PC-9 (cell line): ENCODE results near the gene PAX7. TPM values are rescaled to one million over a fixed set of nuclear protein-coding genes. Genes with fewer than 3 reads are reported as not detected.
"Not testable (repeated sequence)": the region's sequence is repeated elsewhere in the genome, so short reads cannot be mapped to it uniquely, and the experiment has no call there.

ENCODE experiments used
- BruUV-seq: library from RNA; stranded (reverse); fragments of 400-500 nt; replicated peaks from 2 replicates; lab custom pipeline; 2021; lab: Mats Ljungman, UMichigan
- CTCF ChIA-PET: fragments of 300-600 bp; sonication (Branson Sonifier 250); formaldehyde crosslinking; loops from one replicate; lab custom pipeline; 2022; ENCODE audit warnings: antibody characterized with exemption; lab: Charles Lee
- POLR2A ChIA-PET: fragments of 300-600 bp; sonication (Branson Sonifier 250); formaldehyde crosslinking; loops from one replicate; lab custom pipeline; 2022; ENCODE audit warnings: antibody characterized with exemption; ENCODE audit not compliant: unreplicated experiment; lab: Charles Lee
- DNase-seq, 2 experiments: peaks; one replicate each; pipeline versions ENCODE4 v3.0.0 to v3.0.0-alpha.2; 2015 to 2022; ENCODE audit warnings: mixed read lengths in 1 of 2
- H2AFZ ChIP-seq: fragments of 200-600 bp; sonication (generic); 2 replicates; pipeline ENCODE4 v1.8.1; 2017; ENCODE audit warnings: antibody characterized with exemption
- H3F3A ChIP-seq: fragments of 200-600 bp; sonication (generic); 2 replicates; pipeline ENCODE4 v1.8.1; 2017; ENCODE audit warnings: antibody characterized with exemption, mild to moderate bottlenecking, low read depth; ENCODE audit not compliant: insufficient read depth
- H3K27ac ChIP-seq: fragments of 200-600 bp; sonication (generic); 2 replicates; pipeline ENCODE4 v1.6.1; 2016; ENCODE audit warnings: mixed run types
- H3K27me3 ChIP-seq: fragments of 200-600 bp; sonication (generic); 2 replicates; pipeline ENCODE4 v1.6.1; 2016; ENCODE audit warnings: low read depth, mixed run types; ENCODE audit not compliant: insufficient read depth
- H3K36me3 ChIP-seq: fragments of 200-600 bp; sonication (generic); 2 replicates; pipeline ENCODE4 v1.6.1; 2016; ENCODE audit warnings: low read depth, mixed run types
- H3K4me1 ChIP-seq: fragments of 200-600 bp; sonication (generic); replicated peaks from 2 replicates; pipeline ENCODE4 v1.6.1; 2016; ENCODE audit warnings: mixed run types; ENCODE audit not compliant: insufficient read depth
- H3K4me2 ChIP-seq: fragments of 200-600 bp; sonication (generic); 2 replicates; pipeline ENCODE4 v1.6.1; 2017; ENCODE audit warnings: mixed run types
- H3K4me3 ChIP-seq: fragments of 200-600 bp; sonication (generic); 2 replicates; pipeline ENCODE4 v1.6.1; 2016; ENCODE audit warnings: mixed run types
- H3K79me2 ChIP-seq: fragments of 200-600 bp; sonication (generic); 2 replicates; pipeline ENCODE4 v1.6.1; 2017; ENCODE audit warnings: low read depth, mixed run types
- H3K9me2 ChIP-seq: fragments of 200-600 bp; sonication (generic); 2 replicates; pipeline ENCODE4 v1.8.1; 2017; ENCODE audit warnings: mild to moderate bottlenecking; ENCODE audit not compliant: insufficient read depth
- H3K9me3 ChIP-seq: fragments of 200-600 bp; sonication (generic); 2 replicates; pipeline ENCODE4 v1.8.1; 2016; ENCODE audit warnings: low read depth; ENCODE audit not compliant: insufficient read depth
- H4K20me1 ChIP-seq: fragments of 200-600 bp; sonication (generic); 2 replicates; pipeline ENCODE4 v1.8.1; 2017; ENCODE audit not compliant: insufficient read depth
- EZH2 ChIP-seq: fragments of 200-600 bp; sonication (generic); IDR thresholded peaks from 2 replicates; pipeline ENCODE4 v1.8.0; 2017; ENCODE audit warnings: antibody characterized with exemption, low read depth
- intact Hi-C: fragments of 100-400 bp; cut with micrococcal nuclease; formaldehyde crosslinking; loops from one replicate; pipeline ENCODE4 v1.10.0; 2022; ENCODE audit not compliant: unreplicated experiment
- total RNA-seq: library from RNA; stranded (reverse); gene quantifications from 2 replicates; pipeline ENCODE4 v1.2.3, GENCODE V29; 2021
- TF ChIP-seq, protein P1 (sequence below): fragments of 200-600 bp; sonication (generic); conservative IDR thresholded peaks from 2 replicates; pipeline ENCODE4 v1.6.1; 2017; ENCODE audit warnings: mixed run types, antibody characterized with exemption, mild to moderate bottlenecking, moderate library complexity

The PAX7 gene
- total RNA-seq, 1 experiment from 2014 or later: not detected

DNA sequence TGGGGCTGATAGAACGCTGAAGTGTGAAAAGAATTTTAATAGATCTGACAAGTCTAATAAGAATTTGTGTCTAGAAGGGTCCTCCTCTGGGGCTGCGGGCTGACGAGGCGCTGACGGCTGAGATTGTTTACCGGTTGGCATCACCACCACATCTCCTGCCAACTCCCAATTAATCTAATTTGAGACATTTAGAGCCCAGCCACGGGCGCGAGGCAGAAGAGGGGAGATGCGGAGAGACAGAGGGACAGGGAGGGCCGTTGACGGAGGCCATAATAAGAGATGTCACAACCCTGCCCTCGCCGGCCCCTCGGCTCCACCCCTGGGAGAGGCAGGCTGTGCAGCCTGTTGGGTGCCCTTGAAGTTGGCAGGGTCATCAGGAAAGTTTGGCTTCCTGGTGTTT, 109.3 kb downstream of the PAX7 start:
- no peaks in the 10 kb centered on the region for H3F3A ChIP-seq
- H3K4me1 ChIP-seq: no peaks in the 10 kb centered on the region
- H4K20me1 ChIP-seq: no peaks in the 10 kb centered on the region
- ChIA-PET POLR2A (no interaction called here), CTCF (no interaction called here)
- no peak overlapping the region for H3K27ac ChIP-seq
- no peak for TF ChIP-seq EZH2
- TF ChIP-seq, protein P1, sequence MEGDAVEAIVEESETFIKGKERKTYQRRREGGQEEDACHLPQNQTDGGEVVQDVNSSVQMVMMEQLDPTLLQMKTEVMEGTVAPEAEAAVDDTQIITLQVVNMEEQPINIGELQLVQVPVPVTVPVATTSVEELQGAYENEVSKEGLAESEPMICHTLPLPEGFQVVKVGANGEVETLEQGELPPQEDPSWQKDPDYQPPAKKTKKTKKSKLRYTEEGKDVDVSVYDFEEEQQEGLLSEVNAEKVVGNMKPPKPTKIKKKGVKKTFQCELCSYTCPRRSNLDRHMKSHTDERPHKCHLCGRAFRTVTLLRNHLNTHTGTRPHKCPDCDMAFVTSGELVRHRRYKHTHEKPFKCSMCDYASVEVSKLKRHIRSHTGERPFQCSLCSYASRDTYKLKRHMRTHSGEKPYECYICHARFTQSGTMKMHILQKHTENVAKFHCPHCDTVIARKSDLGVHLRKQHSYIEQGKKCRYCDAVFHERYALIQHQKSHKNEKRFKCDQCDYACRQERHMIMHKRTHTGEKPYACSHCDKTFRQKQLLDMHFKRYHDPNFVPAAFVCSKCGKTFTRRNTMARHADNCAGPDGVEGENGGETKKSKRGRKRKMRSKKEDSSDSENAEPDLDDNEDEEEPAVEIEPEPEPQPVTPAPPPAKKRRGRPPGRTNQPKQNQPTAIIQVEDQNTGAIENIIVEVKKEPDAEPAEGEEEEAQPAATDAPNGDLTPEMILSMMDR: no peak
- peaks cover 19% of the 10 kb centered on the region; the same call in 1 of the 2 replicates for H3K27me3 ChIP-seq
- intact Hi-C loops: no loop called here
- no peaks in the 10 kb centered on the region for H3K36me3 ChIP-seq
- no peaks in the 10 kb centered on the region for H3K79me2 ChIP-seq
- no peak overlapping the region for H2AFZ ChIP-seq
- BruUV-seq: no TSS peak
- H3K9me3 ChIP-seq: no peaks in the 10 kb centered on the region
- no peak overlapping the region for H3K4me3 ChIP-seq
- H3K4me2 ChIP-seq: no peak overlapping the region
- DNase-seq: no peak
- no peaks in the 10 kb centered on the region for H3K9me2 ChIP-seq

DNA sequence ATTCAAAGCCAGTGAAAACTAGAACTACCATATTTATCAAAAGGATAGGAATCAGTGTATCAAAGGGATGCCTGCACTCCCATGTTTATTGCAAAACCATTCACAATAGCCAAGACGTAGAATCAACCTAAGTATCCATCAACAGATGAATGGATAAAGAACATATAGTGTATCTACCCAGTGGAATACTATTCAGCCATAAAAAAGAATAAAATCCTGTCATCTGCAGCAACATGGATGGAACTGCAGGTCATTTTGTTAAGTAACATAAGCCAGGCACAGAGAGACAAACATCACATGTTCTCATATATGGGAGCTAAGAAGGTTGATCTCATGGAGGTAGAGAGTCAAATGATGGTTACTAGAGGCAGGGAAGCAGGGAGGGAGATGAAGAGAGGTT, 110.0 kb downstream of the PAX7 start:
- Histone ChIP-seq H3K79me2 (no peaks in the 10 kb centered on the region), H3K9me2 (no peaks in the 10 kb centered on the region), H3K36me3 (no peaks in the 10 kb centered on the region), H4K20me1 (no peaks in the 10 kb centered on the region), H3K27me3 (peaks cover 19% of the 10 kb centered on the region; the same call in 1 of the 2 replicates), H2AFZ (no peak overlapping the region), H3K4me1 (no peaks in the 10 kb centered on the region), H3K9me3 (no peaks in the 10 kb centered on the region), H3K4me2 (no peak overlapping the region), H3F3A (no peaks in the 10 kb centered on the region), H3K4me3 (no peak overlapping the region), H3K27ac (no peak overlapping the region)
- POLR2A ChIA-PET: no interaction called here
- TF ChIP-seq, protein P1: no peak
- no peak for TF ChIP-seq EZH2
- CTCF ChIA-PET: no interaction called here
- no peak for DNase-seq
- intact Hi-C loops: no loop called here
- no TSS peak for BruUV-seq

DNA sequence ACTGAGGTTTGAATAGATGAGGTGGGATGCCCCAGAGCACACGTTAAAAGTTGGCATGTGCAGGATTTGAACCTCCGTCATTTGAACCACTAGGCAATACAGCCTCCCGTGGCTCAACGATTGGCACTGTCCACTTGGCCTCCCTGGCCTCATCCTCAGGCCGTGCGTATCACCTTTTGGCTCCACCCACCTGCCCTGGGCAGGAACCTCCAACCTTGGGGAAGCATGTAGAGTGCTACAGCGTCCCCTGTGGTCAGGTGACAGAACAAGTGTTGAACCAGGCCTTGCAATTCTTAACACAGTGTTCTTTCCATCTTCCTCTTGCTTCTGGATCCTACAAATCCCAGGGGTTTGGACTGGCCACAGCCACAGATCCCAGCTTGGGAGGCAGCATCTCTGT, 112.6 kb downstream of the PAX7 start:
- no peaks in the 10 kb centered on the region for H3K4me1 ChIP-seq
- H2AFZ ChIP-seq: no peak overlapping the region
- no peaks in the 10 kb centered on the region for H3K79me2 ChIP-seq
- ChIA-PET POLR2A (no interaction called here), CTCF (no interaction called here)
- H3K36me3 ChIP-seq: no peaks in the 10 kb centered on the region
- no peak overlapping the region for H3K27ac ChIP-seq
- H3K27me3 ChIP-seq: peaks cover 35% of the 10 kb centered on the region
- no peak overlapping the region for H3K4me2 ChIP-seq
- TF ChIP-seq EZH2: no peak
- TF ChIP-seq, protein P1: no peak
- BruUV-seq: no TSS peak
- intact Hi-C loops: no loop called here
- no peaks in the 10 kb centered on the region for H3K9me2 ChIP-seq
- H3K9me3 ChIP-seq: no peaks in the 10 kb centered on the region
- no peaks in the 10 kb centered on the region for H3F3A ChIP-seq
- H4K20me1 ChIP-seq: no peaks in the 10 kb centered on the region
- no peak for DNase-seq
- H3K4me3 ChIP-seq: no peak overlapping the region

DNA sequence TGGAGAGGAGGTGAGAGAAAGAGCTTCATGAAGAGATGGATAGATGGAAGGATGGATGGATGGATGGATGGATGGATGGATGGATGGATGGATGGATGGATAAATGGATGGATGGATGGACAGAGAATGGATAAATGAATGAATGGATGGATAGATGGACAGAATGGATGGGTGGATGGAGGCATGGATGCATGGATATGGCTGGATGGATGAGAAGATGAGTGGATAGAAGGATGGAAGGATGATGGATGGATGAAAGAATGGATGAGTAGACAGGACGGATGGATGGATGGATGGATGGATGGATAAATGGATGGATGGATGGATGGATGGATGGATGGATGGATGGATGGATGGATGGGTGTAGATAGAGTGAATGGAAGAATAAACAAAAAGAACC, 113.7 kb downstream of the PAX7 start:
- H3K9me3 ChIP-seq, BruUV-seq, H3K4me1 ChIP-seq, POLR2A ChIA-PET, H3K9me2 ChIP-seq, H3K36me3 ChIP-seq, H3K27ac ChIP-seq, H3K4me2 ChIP-seq, CTCF ChIA-PET, DNase-seq, H4K20me1 ChIP-seq, intact Hi-C loops, H3F3A ChIP-seq, H3K79me2 ChIP-seq, H2AFZ ChIP-seq, H3K4me3 ChIP-seq: not testable (repeated sequence)
- H3K27me3 ChIP-seq: peaks cover 40% of the 10 kb centered on the region
